Stimulated activated CD8-positive, alpha-beta memory T cell treated with anti-CD3 and anti-CD28 coated beads, Interleukin-12 subunit alpha, Interleukin-12 subunit beta, amount 100 ng/mL, for 24 hours (primary cell): Measurements from ENCODE around the gene KL.

Experiments
- DNase-seq: peaks from one replicate; pipeline ENCODE4 v3.0.0-alpha.2; 2020; ENCODE audit errors: extremely low read depth

Gene KL

DNA sequence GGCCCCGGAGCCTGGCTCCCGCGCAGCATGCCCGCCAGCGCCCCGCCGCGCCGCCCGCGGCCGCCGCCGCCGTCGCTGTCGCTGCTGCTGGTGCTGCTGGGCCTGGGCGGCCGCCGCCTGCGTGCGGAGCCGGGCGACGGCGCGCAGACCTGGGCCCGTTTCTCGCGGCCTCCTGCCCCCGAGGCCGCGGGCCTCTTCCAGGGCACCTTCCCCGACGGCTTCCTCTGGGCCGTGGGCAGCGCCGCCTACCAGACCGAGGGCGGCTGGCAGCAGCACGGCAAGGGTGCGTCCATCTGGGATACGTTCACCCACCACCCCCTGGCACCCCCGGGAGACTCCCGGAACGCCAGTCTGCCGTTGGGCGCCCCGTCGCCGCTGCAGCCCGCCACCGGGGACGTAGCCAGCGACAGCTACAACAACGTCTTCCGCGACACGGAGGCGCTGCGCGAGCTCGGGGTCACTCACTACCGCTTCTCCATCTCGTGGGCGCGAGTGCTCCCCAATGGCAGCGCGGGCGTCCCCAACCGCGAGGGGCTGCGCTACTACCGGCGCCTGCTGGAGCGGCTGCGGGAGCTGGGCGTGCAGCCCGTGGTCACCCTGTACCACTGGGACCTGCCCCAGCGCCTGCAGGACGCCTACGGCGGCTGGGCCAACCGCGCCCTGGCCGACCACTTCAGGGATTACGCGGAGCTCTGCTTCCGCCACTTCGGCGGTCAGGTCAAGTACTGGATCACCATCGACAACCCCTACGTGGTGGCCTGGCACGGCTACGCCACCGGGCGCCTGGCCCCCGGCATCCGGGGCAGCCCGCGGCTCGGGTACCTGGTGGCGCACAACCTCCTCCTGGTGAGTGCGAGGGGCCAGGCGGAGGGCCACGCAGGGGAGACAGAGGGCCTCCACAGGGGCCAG, at the start of gene KL:
TSS of gene KL (plus strand) at position 10 of the 909 bp plus-strand sequence. CDS start at position 28, 18 bp downstream.
- DNase-seq, result no peak

DNA sequence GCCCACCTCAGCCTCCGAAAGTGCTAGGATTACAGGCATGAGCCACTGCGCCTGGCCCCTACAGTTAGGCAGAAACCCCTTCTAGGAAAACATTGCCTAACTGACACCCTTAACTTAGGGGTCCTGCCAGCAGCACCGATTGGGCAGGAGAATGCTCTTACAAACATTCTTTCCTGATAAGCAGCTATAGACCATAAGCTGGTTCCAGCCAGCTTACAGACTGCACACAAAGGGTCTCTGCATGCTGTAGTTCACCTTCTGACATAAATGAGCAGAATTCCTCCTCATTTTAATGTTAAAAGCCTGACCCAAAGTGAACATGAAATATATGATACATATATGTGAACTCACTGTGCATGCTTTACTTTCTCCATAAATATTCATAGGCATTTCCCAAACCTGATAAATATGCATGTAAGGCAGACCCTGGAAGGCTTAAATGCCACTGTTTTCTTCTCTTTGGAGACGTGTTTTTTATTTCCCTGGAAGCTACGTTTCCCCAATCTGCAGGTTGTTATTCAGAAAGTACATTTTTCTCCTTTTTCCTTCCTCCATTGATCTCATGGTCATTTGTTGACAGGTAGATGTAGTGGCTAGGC, 48.5 kb upstream of the KL start:
- DNase-seq, result no peak

DNA sequence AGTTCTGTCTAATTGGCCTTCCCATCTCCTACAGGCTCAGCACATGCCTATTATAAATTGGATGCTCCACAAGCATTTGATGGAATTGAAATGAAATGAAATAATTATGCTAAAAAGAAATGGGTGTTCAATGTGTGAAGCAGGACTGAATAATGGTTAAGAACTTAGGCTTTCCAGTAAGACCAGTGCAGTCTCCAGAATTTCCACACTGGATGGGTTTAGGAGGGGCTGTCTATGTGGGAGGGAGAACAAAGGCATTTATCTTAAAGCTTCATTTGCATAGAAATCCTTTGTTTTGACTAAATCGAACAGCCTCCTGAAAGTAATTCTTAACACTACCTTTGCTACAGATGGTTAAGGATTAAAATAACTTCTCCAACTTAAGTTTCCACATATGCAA, 47.9 kb upstream of the KL start:
- DNase-seq, result no peak

DNA sequence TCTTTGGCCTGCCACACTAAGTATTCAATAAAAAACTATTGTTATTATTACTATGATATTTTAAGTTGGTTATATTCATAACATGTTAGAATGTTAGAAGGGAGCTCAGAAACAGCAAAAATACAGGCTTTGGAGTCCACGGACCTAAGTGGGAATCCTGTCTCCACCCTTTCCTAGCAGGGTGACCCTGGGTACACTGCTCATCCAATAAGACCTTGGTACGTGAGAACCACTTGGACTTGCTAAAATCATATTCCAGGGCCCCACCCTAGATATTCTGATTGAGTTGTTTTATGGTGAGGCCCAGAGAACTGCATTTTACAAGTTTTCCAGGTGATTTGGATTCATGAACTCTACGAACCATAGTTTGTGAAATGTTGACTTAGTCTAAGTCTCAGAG, 47.4 kb upstream of the KL start:
- no peak for DNase-seq

DNA sequence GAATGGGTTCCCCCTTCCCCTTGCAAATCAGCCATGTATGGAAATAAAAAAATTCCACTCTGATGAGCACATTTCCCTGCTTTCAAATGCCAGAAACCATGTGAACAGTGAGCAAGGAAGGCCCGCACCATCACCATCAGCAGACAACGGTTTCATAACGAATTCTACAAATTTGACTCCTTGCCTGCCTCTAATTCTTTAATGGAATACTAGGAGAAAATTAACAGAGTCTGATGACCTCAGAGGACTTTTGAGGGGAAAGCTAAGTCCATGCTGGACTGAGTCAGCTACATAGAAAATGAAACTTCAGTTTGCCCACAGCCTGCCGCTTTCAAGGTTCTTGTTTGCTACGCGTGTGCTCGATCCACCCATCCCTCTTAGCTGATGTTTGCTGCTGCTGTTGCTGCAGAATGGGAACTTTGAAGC, 46.7 kb upstream of the KL start:
- no peak for DNase-seq

DNA sequence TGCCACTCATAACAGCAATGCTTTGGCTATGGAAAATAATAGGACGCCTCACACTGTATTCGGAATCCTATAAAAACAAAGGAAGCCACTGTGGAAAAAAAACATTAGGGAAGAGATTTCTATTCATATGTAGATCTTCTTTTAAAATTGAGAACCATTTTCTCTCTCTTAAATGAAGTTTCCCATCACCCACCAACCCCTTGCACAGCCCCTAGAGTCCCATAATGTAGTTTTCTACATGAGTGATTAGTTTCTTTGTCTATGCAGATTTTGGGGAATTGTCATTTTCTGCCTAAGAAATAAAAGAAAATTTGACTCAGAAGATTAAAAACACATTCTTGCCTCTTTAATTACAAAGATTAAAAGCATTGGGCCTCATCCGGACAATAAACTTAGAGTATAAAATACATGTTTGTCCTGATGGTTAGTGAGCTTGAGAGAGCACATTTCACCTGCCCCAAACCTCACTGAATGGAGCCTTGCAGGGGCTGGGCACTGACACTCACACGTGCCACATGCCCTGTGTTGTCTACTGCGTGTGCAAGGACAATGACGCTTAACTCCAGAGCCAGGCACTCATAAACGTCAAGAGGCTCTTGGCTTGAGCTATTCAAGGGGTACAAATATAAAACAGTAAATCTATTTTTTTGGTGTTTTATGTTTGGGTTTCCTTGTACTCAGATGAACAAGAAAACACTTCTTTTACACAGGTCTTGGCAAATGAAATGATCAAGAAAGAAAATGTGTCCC, 40.0 kb upstream of the KL start:
- DNase-seq, result no peak

DNA sequence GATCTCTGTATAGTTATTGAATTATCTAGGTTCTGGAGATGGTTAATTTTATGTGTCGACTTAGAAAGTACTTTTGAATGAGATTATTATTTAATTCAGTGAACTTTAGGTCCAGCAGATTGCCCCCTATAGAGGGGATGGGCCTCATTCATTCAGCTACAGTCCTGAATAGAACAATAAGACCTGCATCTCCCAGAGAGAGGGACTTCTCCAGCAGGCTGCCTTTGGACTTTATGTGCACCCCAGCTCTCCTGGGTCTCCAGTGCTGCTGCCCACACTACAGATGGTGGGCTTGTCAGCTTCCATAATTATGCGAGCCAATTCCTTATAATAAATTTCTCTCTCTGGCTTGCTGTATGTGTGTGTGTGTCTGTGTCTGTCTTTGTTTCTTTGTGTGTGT, 39.3 kb upstream of the KL start:
- DNase-seq, result no peak

DNA sequence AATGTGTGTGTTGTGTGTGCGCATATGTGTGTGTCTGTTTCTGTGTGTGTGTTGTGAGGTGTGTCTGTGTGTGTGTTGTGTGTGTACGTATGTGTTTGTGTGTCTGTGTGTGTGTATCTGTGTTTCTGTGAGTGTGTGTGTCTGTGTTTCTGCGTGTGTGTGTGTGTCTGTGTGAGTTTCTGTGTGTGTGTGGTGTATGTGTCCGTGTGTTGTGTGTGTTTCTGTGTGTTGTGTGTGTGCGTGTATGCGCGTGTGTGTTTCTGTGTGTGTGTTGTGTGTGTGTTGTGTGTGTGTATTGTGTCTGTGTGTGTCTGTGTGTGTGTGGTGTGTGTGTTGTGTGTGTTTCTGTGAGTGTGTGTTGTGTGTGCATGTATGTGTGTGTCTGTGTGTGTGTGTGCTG, 38.9 kb upstream of the KL start:
- DNase-seq, result no peak

DNA sequence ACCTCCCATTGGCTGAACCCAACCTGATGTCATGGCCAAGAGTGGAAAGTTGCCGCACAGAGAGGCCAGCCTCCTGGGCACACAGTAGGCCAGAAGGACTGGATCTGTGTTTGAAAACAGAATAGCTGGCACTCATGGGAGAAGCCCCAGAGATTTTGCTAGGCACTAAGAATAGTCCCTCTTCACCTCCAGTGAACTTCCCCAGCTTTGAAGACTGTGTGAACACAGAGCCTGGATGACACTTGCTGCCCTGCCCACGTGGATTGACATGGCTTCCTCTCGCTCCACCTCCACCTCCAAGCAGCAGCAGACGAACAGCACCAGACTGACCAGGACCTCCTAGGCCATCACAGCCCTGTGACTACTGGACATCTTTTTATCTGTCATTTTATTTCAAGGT, 37.9 kb upstream of the KL start:
- no peak for DNase-seq

DNA sequence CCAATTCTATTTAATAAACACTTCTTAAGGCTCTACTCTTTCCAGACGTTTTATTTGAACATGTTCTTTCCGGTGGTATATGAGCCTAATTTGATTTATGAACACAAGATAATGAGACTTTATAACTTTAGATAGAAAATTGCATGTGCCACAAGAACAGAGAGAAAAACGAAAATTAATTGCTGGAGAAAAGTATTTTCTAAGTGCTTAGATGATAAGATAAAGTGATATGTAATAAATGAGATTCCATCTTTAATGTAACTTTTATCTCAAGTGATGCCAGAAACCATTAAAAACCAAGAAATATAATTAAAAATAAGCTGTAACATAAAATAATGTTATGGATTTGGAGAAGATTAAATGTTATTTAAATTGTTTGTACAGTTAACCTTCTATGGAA, 33.2 kb upstream of the KL start:
- no peak for DNase-seq

DNA sequence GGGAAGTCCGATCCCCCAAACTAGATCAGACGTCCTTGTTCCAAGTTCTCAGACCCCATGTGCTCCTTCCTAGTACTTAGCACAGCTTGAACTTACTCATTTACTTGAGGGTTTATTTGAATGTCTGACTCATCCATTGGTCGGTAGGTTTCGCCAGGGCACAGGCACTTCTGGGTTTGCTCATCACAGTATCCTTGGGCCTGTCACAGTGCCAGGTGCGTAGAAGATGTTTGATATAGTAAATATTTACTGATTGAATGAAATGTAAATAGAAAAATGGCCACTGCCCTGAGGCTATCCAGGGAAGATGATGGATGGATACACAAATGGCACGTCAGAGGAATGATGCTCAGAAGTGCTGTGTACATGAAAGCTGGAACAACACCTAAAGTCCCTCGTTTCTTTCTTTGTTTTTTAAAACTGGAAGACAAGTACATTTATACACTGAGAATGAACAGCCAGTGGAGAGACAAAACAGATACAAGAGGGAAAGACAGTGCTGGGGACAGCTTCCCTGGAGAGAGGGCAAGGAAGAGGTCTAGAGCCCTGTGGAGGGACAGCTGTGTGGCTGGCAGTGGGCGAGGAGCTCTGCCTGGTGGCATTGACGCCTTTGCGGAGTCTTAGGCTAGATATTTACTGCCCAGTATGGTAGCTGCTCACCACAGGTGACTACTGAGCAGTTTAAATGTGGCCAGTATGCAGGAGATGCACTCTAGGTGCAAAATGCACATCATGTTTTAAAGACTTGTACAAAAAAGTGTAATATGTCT, 31.2 kb upstream of the KL start:
- no peak for DNase-seq

DNA sequence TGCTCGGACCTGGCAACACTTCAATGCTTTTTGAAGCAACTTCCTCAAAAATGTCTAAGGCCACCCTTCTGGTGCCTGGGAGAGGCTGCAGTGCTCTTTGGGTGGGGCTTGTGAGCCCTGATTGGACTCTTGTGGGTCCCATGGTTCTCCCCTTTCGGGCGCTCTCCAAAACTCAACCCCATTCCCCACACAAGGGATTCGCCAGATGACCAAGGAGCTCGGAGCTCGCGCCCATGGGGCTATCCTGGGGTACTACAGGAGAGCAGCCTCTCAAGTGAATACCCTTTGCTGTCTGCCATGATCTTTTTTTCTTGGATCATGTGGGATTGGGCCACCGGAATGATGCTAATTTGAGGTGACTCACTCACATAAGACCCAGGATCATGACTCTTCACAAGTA, 29.7 kb upstream of the KL start:
- no peak for DNase-seq

DNA sequence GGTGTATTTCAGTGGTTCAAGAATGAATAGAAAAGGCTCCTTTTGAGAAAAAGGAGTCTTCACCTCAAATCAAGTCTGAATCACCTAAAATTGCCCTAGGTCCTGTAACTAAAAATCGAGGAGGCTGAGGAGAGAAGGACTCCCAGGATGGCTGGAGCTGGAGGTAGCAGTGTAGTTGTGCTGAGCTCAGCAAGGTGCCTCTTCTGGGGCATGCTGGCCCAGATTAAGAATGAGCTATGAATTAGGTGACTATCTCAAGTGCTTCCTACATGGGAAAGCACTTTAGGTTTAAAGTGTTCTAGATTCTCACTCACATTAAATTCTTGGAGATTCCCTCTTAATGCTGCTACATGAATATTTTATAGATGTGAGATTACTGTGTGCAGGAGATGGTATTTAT, 28.8 kb upstream of the KL start:
- no peak for DNase-seq

DNA sequence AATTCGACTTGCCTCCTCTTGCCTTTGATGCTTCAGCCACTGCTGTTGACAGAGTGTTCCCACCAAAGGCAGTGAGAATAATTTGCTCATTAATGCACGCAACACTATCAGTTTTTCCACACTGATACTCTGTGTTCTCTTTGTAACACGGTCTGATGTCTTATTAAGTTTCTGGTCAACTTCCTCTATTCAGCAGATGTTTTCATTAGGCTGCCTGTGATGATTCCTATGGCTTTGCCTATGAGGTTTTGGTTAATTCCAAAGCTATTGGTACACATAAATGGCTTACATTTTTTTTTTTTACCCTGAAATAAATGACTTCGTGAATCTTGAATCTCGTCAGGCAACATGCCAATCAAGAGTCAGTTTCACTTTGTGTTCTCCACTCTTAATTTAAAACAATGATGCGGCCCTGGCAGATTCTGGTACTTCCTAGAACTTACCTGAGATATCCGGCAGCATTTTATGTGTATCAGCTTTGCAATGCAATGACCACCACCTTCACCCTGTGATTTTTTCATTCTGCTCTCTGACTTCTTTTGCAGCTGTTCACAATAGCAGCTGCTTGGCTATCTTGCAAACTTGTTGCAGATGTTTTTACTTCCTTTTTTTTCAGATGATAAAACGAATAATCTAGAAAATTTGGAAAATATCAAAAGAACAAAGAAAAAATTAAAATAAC, 27.5 kb upstream of the KL start:
- DNase-seq, result no peak

DNA sequence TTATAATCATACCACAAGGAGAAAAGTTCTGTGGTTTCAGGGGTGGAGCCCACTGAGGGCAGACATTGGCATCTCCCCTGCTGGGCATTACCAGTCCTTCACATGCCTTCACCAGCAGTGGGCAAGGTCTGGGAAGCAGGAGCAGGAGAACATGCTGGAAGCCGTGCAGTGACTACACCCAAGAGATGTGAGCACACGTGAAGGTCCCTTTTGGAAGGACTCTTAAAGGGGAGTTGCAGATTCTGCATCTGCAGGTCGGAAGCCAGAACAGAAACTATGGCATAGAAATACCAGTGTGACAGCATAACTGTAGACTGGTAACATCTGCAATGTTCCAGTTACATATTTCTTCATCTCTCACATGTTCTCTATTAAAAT, 26.9 kb upstream of the KL start:
- no peak for DNase-seq

DNA sequence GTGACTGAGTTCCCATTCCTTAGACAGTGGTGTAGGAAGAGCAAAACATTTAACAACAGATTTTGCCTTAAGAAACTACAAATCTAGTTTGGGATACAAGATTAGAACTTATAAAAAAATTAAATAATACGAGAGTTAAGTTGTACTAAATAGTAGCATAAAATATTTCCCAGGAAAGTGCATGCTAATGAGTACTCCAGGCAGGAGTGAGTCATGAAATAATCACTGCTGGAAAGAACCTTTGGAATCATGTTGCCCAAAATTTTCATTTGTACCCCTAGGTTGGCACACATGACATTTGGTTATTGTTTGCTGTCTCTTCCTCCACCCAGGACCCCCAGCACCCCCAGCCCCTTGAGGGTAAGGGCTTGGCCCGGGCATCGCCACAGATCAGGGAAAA, 26.3 kb upstream of the KL start:
- DNase-seq, result no peak

DNA sequence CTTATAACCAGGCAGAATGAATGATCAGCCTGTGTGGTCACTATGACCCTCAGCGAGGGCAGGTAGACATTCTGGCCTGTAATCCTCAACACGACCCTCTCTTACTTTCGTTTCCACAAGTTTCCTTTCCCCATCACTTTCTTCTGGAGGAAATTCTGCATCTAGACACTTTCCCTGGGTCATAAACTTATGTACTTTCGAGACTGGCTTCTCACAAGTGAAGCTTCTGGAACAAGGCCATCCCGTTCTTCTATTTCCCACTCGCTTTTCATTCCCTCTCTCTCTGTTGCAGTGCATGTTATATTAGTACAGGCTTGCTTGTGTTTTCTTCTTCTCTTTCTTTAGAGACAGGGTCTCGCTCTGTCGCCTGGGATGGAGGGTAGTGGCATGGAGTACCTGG, 23.1 kb upstream of the KL start:
- no peak for DNase-seq

DNA sequence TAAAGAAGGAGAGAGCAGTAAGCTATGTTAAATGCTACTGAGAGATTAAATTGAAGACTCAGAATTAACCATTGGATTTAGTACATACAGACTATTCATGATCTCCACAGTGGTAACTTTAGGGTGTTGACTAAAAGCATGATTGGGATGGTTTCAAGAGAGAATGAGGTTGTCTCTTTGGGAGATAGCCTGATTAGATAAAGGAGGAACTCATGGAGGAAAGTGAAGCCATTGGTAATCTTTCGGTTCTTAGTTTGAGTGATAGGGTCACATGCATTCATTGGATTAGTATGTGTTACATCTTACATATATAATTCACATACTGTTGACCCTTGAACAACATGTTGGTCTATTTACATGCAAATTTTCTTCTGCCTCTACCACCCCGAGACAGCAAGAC, 18.8 kb upstream of the KL start:
- no peak for DNase-seq

DNA sequence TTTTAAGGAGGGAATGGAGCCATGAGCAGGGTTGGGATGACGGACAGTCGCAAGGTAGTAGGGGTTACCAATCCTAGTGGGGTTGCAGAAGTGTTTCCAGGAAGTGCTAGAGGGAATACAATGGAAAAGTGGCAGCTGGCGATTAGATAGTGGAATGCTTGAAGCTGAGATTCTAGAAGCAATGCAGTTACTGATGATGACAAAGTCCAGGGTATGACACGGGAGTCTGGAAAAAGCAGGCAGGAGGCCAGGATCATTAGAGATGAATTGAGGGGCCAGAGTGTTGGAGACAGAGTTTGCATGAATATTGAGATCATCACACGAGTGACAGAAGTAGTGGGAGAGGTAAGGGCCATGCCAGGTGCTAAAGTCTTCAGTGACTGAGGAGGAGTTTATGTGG, 17.3 kb upstream of the KL start:
- DNase-seq, result no peak

DNA sequence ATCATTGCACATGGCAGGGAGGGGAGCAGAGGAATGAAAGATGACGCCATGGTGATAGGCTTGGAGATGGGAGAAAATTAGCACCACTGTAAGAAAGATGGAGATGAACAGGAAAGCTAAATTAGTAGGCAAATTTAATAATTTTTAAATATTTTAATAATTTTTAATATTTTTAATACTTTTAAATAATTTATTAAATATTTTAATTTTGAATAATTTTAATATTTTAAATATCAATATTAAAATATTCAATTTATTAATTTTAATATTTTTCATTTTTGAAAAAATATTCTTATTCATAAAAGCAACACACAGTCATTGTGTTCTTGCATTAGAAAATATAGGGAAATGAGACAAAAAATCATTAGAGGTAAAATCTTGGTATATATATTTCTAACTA, 15.9 kb upstream of the KL start:
- DNase-seq, result no peak

DNA sequence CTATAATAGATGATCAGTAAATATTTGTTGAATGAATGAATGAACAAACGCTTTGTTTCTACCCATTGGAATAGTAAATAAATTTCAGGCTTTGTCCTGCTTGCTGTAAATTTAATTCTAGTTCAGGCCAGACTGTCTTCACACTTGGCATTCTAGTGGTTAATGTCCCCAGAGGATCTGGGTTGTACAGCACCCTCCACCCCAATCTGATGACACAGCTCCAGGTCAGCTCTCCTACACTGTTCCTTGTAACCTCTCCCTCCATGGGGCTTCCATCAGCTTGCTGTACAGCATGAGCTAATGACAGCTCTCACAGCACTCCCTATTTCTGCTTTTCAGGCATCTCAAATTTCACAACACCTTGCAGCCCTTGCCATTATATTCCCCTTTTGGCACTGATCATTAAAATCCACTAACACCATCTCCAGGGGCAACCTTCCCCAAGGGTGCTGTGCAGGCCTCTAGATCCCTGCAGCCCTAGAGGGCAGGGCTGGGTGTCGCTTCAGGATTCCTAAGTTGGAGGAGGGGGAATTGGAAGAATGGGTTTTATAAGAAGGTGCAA, 12.7 kb upstream of the KL start:
- no peak for DNase-seq
